AG04449 (cell line): ENCODE measurements around the gene MSANTD1.
"Not testable (repeated sequence)": the region's sequence is repeated elsewhere in the genome, so short reads cannot be mapped to it uniquely, and the experiment has no call there.

Source experiments
- CTCF ChIA-PET: fragments of 350-600 bp; formaldehyde crosslinking; extraction: SDS; loops from one replicate; lab custom pipeline; 2021; ENCODE audit warnings: antibody characterized with exemption; lab: Yijun Ruan, JAX
- POLR2A ChIA-PET: fragments of 400-600, 350-600 bp; formaldehyde crosslinking; extraction: SDS; loops from one replicate; lab custom pipeline; 2020; ENCODE audit warnings: antibody characterized with exemption, inconsistent platforms; lab: Yijun Ruan, JAX
- DNase-seq: peaks from one replicate; pipeline ENCODE4 v3.0.0-alpha.2; 2010; ENCODE audit warnings: low read depth, low spot score
- H3K4me3 ChIP-seq: 2 replicates; pipeline ENCODE4 v1.5.1; 2011; ENCODE audit warnings: low read depth, mild to moderate bottlenecking, control low read depth, low read length
- CTCF ChIP-seq: IDR thresholded peaks from one replicate; pipeline ENCODE4 v1.5.1; 2011; ENCODE audit warnings: mild to moderate bottlenecking, moderate library complexity, low read length, control low read depth, inconsistent platforms; ENCODE audit not compliant: insufficient read depth; ENCODE audit errors: missing control alignments

Gene MSANTD1

GRCh38 chr4:3297066-3297859, 48.3 kb downstream of the MSANTD1 start:
- CTCF ChIA-PET = no interaction called here
- POLR2A ChIA-PET = no interaction called here
- H3K4me3 ChIP-seq = no peak overlapping the region
- no peak for DNase-seq
- TF ChIP-seq CTCF = no peak

- POLR2A ChIA-PET = no interaction called here
- H3K4me3 ChIP-seq = no peak overlapping the region
- CTCF ChIA-PET = no interaction called here
- DNase-seq = no peak
- no peak for TF ChIP-seq CTCF
These were observed 50.4 kb downstream of the MSANTD1 start for GRCh38 chr4:3299122-3299975.

- no peak overlapping the region for H3K4me3 ChIP-seq
- POLR2A ChIA-PET = no interaction called here
- no peak for TF ChIP-seq CTCF
- CTCF ChIA-PET = no interaction called here
- no peak for DNase-seq
These were observed 51.2 kb downstream of the MSANTD1 start for GRCh38 chr4:3299976-3300671.

- POLR2A ChIA-PET, CTCF ChIA-PET, H3K4me3 ChIP-seq, DNase-seq: not testable (repeated sequence)
These were observed 51.9 kb downstream of the MSANTD1 start for GRCh38 chr4:3300882-3301281.

- H3K4me3 ChIP-seq = no peak overlapping the region
- no peak for DNase-seq
- no peak for TF ChIP-seq CTCF
- ChIA-PET POLR2A (no interaction called here), CTCF (no interaction called here)
These were observed 52.7 kb downstream of the MSANTD1 start for GRCh38 chr4:3301450-3302172.

- ChIA-PET POLR2A (no interaction called here), CTCF (interaction anchor here (0.9 kb wide), 1 partner anchor 9 kb away, joined by 3 read pairs; no protein-coding TSS in a partner anchor)
These were observed 53.3 kb downstream of the MSANTD1 start for GRCh38 chr4:3302173-3302785.

More at GRCh38 chr4:3302173-3302785, 53.3 kb downstream of the MSANTD1 start:
- H3K4me3 ChIP-seq = no peak overlapping the region
- no peak for DNase-seq
- no peak for TF ChIP-seq CTCF
